Measurements from ENCODE around the gene APOB.
A peak's percentile ranks its signal among the peaks of the same experiment; 100 is the strongest.

The APOB gene

DNA sequence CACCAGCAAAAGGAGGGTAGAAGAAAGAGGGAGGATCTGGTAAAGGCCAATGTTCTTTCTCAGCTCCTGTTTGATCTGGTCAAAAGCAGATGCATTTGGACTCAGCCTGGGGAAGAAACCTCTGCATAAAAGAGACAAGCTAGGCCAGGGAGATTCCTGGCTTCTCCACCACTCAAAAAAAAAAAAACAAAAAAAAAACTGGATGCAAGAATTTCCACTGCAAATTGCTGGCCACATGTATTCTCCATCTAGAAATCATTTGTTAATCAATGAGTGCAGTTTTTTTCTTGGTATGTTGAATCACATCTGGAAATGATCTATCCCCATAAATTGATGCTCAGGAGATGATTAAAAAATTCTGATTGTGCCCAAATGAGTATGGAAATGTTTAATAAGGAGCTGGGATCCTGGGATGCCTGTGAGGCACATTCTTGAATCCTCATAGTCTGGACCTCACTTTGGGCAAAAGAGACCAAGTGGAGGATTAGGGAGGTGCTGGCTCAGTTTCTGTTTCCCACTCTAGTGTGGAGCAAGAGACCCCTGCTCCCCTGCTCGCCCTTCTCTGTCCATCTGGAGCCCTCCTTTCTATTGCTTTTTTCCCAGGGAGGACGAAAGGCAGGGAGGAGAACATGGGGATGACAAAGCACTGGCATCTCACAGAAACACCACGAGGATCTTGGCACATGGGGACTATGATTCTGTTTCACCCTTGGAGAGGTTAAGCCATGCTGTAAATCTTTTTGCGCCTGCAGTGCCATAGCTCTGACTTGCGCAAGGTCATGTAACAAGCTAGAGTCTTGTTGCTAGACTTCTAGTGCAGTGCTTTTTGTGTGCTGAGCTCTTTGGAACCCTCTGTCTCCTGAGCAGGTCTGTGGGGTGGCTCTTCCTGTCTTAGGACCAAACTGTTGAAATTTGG is 57.6 kb downstream of the APOB start:
- no peak for DNase-seq (ENCODE audit: extremely low read depth in 1 of 2, low read depth in 1 of 2)

DNA sequence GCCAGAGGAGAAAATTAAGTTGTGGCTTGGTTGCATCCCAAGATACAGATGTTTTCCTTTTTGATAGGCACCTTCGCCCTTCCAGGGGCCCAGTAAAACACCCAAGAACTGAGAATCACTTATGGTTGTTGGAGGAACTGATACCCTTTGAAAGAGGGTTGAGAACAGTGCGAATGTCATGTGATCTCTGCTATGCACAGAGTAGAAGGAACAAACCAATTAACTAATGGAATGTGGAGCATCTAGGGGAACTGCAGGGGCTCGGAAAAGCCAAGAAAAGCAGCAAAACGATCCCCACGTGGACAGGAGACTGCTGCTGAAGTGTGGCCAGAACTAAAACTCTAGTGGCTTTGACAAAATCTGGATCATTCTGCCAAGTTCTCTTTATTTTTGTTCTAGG is 58.8 kb downstream of the APOB start:
- DNase-seq (ENCODE audit: extremely low read depth in 1 of 2, low read depth in 1 of 2): no peak

DNA sequence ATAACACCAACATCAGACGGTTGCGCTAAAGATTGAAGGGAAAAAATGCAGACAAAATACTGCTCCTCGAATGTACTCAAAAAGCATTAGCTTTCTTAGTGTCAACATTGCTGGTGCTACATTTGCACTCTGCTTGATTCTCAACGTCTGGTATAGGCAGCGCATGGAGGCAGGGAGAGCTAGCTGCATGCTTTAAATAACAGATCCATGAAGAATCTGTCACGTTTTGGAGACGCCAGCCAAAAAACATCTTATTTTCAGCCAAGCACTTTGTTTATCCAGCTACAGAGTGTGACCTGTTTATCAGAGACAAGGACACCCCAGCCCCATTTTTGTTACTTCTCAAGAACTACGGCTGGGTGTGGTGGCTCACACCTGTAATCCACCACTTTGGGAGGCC is 59.5 kb downstream of the APOB start:
- no peak for DNase-seq (ENCODE audit: extremely low read depth in 1 of 2, low read depth in 1 of 2)

DNA sequence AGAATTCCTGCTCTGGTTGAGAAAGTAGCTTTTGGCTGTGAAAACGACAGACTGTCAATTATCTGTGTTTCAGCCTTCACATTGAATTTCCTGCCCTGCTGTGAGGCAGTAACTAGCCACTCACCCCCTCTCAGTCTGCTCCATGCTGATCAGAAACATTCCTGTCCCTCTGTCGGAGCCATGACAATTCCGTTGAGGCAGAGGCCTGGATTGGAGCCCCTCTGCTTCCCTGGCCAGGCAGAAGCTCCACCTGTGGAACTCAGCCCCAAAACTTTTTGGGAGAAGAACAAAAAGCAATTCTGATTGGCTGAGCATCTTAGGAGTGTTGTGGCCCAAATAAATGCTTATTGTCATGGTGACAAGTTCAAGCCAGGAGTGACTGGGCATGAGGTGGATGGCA is 60.0 kb downstream of the APOB start:
- DNase-seq (ENCODE audit: extremely low read depth in 1 of 2, low read depth in 1 of 2): no peak

DNA sequence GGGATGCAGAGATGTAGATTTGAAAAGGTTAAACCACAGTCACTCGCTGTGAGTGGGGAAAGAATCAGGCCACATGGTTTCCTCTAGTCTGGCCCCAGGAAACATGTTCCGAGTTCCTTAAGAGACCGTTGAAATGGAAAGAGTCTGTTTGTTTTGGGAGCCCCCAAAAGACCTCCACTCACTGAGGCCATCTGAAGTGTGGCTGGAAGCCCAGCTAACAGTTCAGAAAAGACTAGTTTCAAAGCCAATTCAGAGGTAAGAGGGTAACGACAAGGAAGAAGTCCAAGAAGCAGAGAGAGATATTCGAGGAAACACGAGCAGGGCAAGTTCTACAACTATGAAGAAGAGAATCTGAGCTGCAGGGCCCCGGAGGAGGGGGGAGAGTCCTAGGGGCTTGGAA is 61.0 kb downstream of the APOB start:
- no peak for DNase-seq (ENCODE audit: extremely low read depth in 1 of 2, low read depth in 1 of 2)

DNA sequence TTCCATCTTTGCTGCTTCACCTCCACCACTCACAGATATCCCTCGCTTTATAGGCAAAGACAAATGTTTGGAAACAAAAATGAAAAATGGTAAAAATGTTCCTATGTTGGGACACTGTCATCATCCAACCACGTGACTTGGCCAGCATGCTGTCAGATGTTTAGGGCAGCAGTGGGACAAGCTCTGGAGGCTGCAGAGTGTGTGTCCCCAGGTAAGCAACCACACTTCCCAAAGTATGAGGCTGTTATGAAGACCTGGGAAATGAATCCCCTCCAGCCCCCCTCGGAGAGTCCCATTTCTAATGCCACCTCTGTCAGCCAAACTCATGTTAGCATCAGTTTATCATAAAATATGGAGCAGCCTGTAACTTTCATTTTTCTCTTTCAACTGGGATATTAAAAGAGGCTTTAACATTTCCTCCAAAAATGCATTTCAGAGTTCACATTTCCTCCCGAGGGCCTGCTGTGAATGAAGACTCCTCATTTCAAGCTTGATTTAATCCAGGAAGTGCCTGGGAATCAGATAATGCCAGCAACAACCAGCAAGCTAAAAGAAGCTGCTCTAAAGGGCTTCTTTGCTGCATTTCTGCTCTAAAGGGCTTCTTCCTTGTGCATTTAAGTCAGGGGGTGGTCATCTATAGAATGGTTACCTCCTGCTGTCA is 66.2 kb downstream of the APOB start:
- DNase-seq (ENCODE audit: extremely low read depth in 1 of 2, low read depth in 1 of 2): no peak

DNA sequence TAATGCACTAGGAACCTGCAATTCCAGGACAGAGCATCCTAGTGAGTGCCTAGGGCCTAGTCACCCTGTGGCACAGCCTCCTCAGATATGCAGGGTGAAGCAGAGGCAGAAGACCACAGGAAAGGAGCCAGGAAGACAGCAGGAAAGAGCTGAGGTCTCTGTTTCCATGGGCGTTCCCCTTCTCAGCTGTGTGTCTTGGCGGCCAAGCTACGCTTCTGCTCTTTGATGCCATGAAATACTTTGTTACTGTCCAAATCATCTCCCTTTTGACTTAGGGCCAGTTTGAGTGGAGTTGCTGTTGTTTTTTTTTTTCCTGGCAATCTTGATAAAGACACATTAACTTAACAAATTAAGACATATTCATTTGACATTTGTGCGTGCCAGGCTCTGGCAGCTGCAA is 67.3 kb downstream of the APOB start:
- no peak for DNase-seq (ENCODE audit: extremely low read depth in 1 of 2, low read depth in 1 of 2)

DNA sequence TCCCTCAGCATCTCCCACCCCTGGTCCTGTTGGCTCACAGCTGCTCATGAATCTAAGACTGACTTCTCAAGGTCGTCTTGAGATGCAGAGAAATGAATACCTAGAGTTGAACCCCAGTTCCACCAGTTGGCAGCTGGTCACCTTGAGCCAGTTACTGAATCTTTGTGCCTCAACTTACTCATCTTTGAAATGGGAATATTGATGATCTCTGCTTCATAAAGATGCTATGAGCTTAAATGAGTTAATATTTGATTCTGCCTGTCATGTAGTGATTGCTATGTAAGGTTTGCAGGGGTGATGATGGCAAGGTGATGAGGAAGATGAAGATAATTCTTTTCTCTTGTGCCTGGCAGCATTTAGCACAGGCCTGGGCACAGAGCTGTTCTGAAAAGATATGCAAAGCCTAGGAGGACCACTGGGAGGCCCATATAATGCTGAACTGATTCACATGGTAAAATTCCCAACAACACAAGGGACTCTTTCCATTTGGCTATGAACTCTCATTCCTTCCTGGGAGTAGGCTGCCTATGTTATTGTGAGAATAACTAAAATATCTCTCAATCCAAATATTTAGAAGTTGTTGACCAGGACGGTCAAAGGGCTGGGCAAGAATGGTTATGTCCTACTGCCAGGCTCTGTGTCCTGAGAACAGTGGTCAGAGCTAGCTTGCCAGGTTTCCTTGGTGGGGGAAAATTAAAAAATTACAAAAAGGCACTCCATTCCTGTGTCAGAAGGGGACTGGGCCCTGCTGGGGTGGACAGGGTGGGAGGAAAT is 70.9 kb downstream of the APOB start:
- DNase-seq (ENCODE audit: extremely low read depth in 1 of 2, low read depth in 1 of 2): no peak

DNA sequence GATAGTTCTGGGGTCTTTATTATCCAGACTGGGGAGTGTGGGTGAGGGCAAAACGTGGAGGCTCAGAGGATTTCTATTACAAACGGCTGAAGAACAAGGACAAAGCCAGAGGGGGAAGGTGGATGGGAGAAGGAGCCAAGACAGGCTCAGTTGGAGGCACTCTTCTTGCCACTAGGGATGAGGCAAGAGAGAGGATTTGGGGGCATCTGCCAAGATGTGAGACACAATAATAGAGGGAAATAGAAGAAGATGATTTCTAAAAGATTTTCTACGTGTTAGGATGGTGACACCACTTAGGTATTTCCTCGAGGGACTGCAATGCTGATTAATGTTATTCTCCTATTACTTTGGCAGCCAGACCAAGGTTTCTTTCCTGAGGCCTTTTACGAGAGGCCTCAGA is 71.8 kb downstream of the APOB start:
- DNase-seq (ENCODE audit: extremely low read depth in 1 of 2, low read depth in 1 of 2): no peak

DNA sequence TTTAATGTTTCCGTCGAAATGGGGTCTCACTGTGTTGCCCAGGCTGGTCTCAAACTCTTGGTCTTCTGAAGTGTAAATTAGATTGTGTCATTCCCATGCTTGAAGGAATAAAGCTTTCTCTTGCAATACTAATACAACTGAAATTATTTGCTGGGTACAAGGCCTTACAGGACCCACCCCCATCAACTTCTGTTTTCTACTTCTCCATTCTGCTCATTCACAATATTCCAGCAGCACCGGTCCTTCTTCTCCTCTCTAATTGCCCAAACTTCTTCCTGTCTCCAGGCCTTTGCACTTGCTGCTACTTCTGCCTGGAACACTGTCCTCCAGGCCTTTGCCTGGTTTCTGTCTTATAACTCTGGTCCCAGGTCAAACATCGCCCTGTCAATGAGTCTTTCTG is 73.8 kb downstream of the APOB start:
- no peak for DNase-seq (ENCODE audit: extremely low read depth in 1 of 2, low read depth in 1 of 2)

DNA sequence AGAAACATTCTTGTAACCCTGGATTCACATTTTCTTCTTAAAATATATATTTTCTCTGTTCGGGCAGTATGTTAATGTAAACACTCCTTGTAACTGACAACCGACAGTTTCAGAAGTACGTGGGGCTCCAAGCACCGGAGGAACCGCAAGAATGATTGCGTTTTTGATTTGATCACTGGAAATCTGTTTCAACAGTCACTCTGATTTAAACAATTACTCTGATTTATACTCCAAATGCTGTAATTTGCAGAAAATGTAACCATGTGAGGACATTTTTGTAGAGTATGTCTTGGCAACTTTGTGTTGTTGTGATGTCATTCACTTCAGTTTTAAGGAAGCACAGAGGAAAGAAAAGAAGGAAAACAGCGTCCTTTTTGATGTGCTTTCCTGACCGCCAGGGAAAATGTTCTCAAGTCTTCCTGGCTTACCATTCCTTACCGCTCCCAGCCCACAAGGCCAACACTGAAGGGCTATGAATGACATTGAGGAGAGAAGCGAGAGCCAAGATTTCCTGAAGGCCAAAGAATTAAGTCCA is 77.7 kb downstream of the APOB start:
- DNase-seq (ENCODE audit: extremely low read depth in 1 of 2, low read depth in 1 of 2): no peak

DNA sequence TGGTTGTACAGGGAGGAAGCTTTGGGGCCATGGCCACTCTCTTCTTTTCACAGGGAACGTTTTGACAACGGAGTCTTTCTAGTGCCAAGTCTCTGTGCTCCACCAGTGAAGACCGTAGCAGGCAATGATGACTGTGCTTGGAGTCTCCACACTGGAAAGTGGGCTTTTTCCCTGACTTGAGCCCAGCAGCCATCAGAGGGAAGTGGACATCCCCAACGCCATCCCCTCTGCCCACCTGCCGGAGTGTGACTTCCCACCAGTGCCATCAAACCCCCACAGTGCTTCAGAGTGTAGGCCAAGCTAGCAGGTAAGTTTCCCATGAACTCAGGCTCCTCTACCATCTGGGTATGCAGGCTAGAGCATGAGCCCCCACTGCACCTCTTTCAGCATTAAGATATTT is 78.7 kb downstream of the APOB start:
- DNase-seq (ENCODE audit: extremely low read depth in 1 of 2, low read depth in 1 of 2): no peak

DNA sequence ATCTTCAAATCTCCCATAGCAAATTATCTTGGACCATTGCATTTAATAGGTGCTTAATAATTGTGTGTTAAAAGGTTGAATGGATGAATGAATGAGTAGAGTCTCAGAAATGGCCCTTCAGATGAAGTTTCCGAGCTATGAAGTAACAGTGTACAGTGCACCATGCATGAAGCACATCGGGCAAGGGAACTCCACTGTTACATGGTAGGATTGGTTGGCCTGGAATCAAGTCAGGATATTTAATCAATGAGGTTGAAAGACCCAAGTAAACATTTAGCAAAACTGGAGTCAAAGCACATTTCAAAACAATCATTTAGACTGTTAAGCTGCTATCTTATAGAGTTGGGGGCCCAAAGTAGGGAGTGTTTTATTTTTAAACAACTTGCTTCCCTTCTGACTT is 80.0 kb downstream of the APOB start:
- DNase-seq (ENCODE audit: extremely low read depth in 1 of 2, low read depth in 1 of 2): no peak

DNA sequence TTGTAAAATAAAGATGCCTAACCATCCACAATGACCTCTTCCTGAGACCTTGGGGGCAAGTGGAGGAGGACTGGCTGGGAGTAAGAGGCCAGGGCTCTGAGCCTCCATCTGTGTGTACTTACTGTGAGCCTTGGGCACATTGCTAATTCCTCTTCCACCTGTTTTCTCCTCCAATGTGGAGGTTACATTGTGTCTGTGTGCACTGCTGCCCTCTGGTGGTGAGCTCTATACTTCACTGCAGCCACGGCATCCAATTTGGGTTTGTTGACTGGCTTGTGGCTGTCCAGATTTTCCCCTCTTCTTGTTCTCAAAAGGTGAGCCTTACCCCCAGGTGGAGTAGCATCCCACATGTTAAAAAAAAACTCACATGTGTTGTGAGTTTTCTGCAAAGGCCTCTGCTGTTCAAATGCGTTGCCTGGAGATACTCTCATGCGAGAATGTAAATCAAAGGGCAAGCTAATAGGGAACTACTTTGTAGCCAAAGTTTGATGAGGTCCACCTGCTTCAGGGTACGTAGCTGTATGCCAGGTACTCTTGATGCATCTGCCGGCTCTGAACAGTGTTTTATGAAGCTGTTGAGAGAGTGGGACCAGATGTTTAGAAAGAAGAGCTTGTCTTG is 80.8 kb downstream of the APOB start:
- peak; percentile 19 to 54 for DNase-seq (ENCODE audit: extremely low read depth in 1 of 2, low read depth in 1 of 2)

DNA sequence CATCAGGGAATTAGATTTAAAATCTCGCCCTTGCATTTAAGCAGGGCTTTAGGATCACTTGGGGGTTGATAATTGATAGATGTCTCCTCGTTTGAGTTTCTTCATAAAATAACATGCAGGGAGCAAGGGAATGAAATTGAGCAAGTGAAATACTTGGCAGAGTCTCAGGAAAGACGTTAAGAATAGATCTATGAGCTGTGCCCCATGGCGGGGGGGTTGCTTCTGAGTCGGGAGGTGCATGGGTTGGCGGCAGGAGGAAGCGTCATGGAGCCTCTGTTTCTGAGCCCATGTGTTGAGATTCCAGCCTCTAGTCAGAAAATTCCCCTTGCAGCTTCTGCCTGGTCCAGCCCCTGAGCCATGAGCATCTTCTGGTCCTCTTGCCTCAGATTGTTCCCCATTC is 82.0 kb downstream of the APOB start:
- DNase-seq (ENCODE audit: extremely low read depth in 1 of 2, low read depth in 1 of 2): no peak

DNA sequence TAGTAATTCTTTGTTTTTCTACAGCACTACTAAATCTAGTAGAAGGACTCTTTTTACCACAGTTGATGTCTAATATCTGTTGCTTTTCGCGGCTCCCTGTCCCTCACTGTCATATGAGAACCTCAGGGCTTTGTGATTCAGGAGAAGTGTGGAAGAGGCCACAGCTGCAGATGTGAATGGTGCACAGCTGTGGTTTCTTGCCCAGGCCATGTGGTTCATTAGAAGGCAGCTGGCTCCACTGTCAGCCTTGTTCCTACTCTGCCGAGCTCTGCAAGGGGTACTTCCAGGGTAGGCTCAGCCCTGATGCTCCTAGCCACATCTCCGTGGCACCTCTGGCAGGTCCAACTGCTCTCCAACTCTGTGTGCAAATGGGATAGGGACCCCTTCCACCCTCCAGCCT is 83.9 kb downstream of the APOB start:
- no peak for DNase-seq (ENCODE audit: extremely low read depth in 1 of 2, low read depth in 1 of 2)

DNA sequence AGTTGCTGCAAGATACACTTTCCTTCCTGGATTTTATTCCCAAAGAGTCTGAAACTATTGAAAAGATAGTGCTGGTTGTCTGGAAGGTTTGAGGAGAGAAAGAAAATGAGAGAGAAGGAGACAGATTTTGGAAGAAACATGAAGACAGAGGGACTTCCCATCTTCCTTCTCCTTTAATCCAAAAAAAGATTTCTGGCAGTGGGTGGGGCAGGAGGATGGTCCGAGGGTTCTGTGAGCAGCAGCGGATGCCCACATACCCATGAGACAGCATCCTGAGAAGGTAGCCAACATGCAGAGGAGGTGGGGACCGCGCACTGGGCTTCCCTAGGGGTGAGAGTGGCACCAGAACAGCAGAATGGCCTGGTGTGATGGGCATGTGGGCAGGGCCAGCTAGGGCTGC is 84.6 kb downstream of the APOB start:
- DNase-seq (ENCODE audit: extremely low read depth in 1 of 2, low read depth in 1 of 2): no peak

DNA sequence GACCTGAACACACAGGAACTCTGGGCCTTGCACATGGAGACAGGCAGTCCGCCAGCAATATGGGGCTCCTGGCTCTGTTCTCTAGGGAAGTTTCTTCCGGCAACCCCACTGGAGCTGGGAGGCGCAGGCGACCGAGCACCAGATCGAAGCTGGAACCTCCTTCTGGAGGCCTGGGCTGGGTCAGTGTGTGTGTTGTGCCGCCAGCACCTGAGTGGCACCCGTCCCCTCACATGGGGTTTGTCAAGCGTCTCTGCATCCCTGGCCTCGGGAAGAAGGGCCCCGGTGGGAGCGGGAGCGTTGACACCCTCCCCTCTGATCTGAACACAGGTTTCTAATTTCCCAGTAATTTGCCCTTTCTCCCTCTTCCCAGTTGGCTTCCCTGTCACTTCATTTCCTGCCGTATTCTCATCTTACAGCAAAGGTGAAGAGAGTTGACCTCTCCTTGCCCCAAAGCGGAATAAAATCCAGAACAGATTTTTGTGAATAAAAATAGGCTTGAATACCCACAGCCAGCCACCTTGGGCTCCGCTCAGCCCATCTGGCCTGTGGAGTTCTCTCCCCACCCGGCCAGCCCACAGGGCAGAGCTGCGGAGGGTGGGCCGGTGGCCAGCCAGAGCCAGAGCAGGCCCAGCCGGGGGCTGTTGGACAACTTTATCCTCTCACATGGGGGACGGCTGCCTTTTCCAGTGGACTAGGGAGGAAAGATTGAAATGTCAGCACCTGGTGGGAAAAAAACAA is 85.9 kb downstream of the APOB start:
- no peak for DNase-seq (ENCODE audit: extremely low read depth in 1 of 2, low read depth in 1 of 2)

DNA sequence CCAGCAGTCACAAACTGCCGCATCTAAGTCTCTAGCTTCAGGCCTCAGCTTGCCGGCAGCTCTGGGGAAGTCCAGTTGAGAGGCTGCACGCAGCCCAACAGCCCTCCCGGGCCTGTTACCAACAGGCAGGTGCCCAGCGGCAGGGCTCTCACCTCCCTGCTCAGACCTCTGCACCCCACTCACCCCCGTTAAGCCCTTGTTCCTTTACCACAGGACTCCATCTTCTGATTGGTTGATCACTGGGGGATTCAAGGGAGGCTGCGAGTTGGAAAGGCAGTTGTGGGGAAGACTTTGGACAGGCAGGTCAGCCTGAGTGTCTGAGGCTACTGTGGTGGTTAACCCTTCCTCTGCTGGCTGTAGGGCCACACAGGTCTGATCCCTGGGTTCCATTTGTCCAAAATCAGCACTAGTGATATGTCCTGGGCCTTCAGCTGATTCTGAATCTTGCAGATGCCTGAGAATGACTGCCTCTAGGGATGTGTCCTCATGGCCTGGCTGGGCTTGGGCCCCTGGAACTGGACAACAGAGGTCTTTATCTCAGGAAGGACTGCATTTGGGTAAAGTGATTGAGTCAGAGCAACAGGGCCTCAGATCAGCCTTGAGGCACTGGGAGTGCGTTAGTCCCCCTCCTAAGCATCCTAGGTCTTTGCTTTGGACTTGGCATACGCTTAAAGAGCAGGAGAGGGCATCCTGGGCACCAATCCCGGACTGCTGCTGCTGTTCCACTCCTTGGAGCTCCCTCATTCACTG is 88.4 kb downstream of the APOB start:
- DNase-seq (ENCODE audit: extremely low read depth in 1 of 2, low read depth in 1 of 2): no peak
